ENCODE measurements around the gene CORO1C.
"Not testable (repeated sequence)": the region's sequence is repeated elsewhere in the genome, so short reads cannot be mapped to it uniquely, and the experiment has no call there.

Gene CORO1C

GRCh38 chr12:108752387-108752786, 21.1 kb upstream of the CORO1C start:
- peak; percentile 60 for DNase-seq

GRCh38 chr12:108751821-108752220, 20.5 kb upstream of the CORO1C start:
- DNase-seq: peak; percentile 60

GRCh38 chr12:108751003-108751402, 19.7 kb upstream of the CORO1C start:
- not testable (repeated sequence) for DNase-seq

- DNase-seq: peak; percentile 32
These were observed 19.2 kb upstream of the CORO1C start for GRCh38 chr12:108750526-108750925.

- DNase-seq: no peak
These were observed 16.2 kb upstream of the CORO1C start for GRCh38 chr12:108747563-108747962.

- DNase-seq: no peak
These were observed 14.3 kb upstream of the CORO1C start for GRCh38 chr12:108745641-108746040.

GRCh38 chr12:108744021-108744897, 12.9 kb upstream of the CORO1C start:
- no peak for DNase-seq

GRCh38 chr12:108738170-108738569, 6.9 kb upstream of the CORO1C start:
- no peak for DNase-seq

GRCh38 chr12:108735855-108736254, 4.5 kb upstream of the CORO1C start:
- no peak for DNase-seq

GRCh38 chr12:108734200-108734906, 3.0 kb upstream of the CORO1C start:
- no peak for DNase-seq

- DNase-seq: not testable (repeated sequence)
These were observed 1.9 kb upstream of the CORO1C start for GRCh38 chr12:108733230-108733531.

- no peak for DNase-seq
These were observed 1.3 kb upstream of the CORO1C start for GRCh38 chr12:108732489-108733229.

- DNase-seq: peak; percentile 97
These were observed 646 bp upstream of the CORO1C start for GRCh38 chr12:108731866-108732461.

- peak; percentile 85 for DNase-seq
These were observed 783 bp downstream of the CORO1C start for GRCh38 chr12:108730365-108731104.

- peak; percentile 53 for DNase-seq
These were observed 1.5 kb downstream of the CORO1C start for GRCh38 chr12:108729612-108730364.

- DNase-seq: no peak
These were observed 2.3 kb downstream of the CORO1C start for GRCh38 chr12:108728820-108729611.

GRCh38 chr12:108727868-108728735, 3.2 kb downstream of the CORO1C start:
- no peak for DNase-seq

- no peak for DNase-seq
These were observed 4.2 kb downstream of the CORO1C start for GRCh38 chr12:108727161-108727560.

- DNase-seq: no peak
These were observed 6.5 kb downstream of the CORO1C start for GRCh38 chr12:108724890-108725151.

All from NCI-H2171 treated with DMSO at 0.1 percent for 48 hours (cell line).